SK-N-SH (cell line): Measurements from ENCODE around the gene TSC2. TPM values are rescaled to one million over a fixed set of nuclear protein-coding genes. Genes with fewer than 3 reads are reported as not detected.
A peak's percentile ranks its signal among the peaks of the same experiment; 100 is the strongest.

Experiments
- CTCF ChIA-PET: fragments of 300-600, 350-600 bp; formaldehyde crosslinking; extraction: SDS; loops from one replicate; lab custom pipeline; 2021; lab: Yijun Ruan, JAX
- POLR2A ChIA-PET: fragments of 350-600 bp; sonication (Branson Sonifier 250); formaldehyde crosslinking; extraction: SDS; loops from one replicate; lab custom pipeline; 2020; ENCODE audit warnings: antibody characterized with exemption, inconsistent platforms; lab: Yijun Ruan, JAX
- DNase-seq: peaks from one replicate; pipeline ENCODE4 v3.0.0; 2012
- H2AFZ ChIP-seq: fragments of 200-600 bp; sonication (generic); 2 replicates; pipeline ENCODE4 v1.8.1; 2016; ENCODE audit warnings: antibody characterized with exemption, mild to moderate bottlenecking, low read depth
- H3F3A ChIP-seq: fragments of 200-600 bp; sonication (generic); replicated peaks from 2 replicates; pipeline ENCODE3; 2016; ENCODE audit warnings: antibody characterized with exemption, mild to moderate bottlenecking; ENCODE audit not compliant: insufficient read depth
- H3K27ac ChIP-seq, 2 experiments: fragments of 200-500 bp in 1 of 2; fragments of 200-600 bp in 1 of 2; sonication (Bioruptor generic) in 1 of 2; sonication (generic), shearing (Covaris generic) in 1 of 2; 2 replicates each; pipeline versions ENCODE4 v1.5.1 to v1.6.1; 2014 to 2016; ENCODE audit warnings: low read depth in 2 of 2, inconsistent platforms in 1 of 2, low read length in 1 of 2, mild to moderate bottlenecking in 1 of 2, mixed read lengths in 1 of 2
- H3K27me3 ChIP-seq: fragments of 200-600 bp; sonication (generic), shearing (Covaris generic); 2 replicates; pipeline ENCODE4 v1.6.1; 2016; ENCODE audit warnings: mixed run types; ENCODE audit not compliant: insufficient read depth
- H3K36me3 ChIP-seq, 2 experiments: fragments of 200-500 bp in 1 of 2; fragments of 200-600 bp in 1 of 2; sonication (Bioruptor generic) in 1 of 2; sonication (generic) in 1 of 2; replicated peaks in 1 of 2; 2 replicates each; pipeline versions ENCODE3 to v1.5.1; 2014 to 2016; ENCODE audit warnings: low read length in 1 of 2, mild to moderate bottlenecking in 1 of 2; ENCODE audit not compliant: insufficient read depth in 2 of 2, control insufficient read depth in 1 of 2
- H3K4me1 ChIP-seq, 2 experiments: fragments of 200-500 bp in 1 of 2; fragments of 200-600 bp in 1 of 2; sonication (Bioruptor generic) in 1 of 2; sonication (generic), shearing (Covaris generic) in 1 of 2; 2 replicates each; pipeline versions ENCODE4 v1.5.1 to v1.6.1; 2014 to 2016; ENCODE audit warnings: low read depth in 1 of 2, low read length in 1 of 2, mixed run types in 1 of 2; ENCODE audit not compliant: insufficient read depth in 2 of 2, control insufficient read depth in 1 of 2
- H3K4me2 ChIP-seq: fragments of 200-600 bp; sonication (generic), shearing (Covaris generic); 2 replicates; pipeline ENCODE4 v1.6.1; 2017; ENCODE audit warnings: mixed run types
- H3K4me3 ChIP-seq, 2 experiments: fragments of 200-500 bp in 1 of 2; fragments of 200-600 bp in 1 of 2; sonication (Bioruptor generic) in 1 of 2; sonication (generic), shearing (Covaris generic) in 1 of 2; 2 replicates each; pipeline versions ENCODE4 v1.5.1 to v1.8.1; 2014 to 2016; ENCODE audit warnings: low read depth in 2 of 2, inconsistent platforms in 1 of 2, low read length in 1 of 2, mild to moderate bottlenecking in 1 of 2, mixed read lengths in 1 of 2, moderate library complexity in 1 of 2
- H3K79me2 ChIP-seq: fragments of 200-600 bp; sonication (generic); 2 replicates; pipeline ENCODE4 v1.8.1; 2017; ENCODE audit warnings: mild to moderate bottlenecking; ENCODE audit not compliant: insufficient read depth
- H3K9ac ChIP-seq: fragments of 200-600 bp; sonication (generic); 2 replicates; pipeline ENCODE4 v1.6.1; 2017; ENCODE audit warnings: mixed run types
- H3K9me2 ChIP-seq: fragments of 200-600 bp; sonication (generic); 2 replicates; pipeline ENCODE4 v1.6.1; 2017; ENCODE audit warnings: mixed run types
- H3K9me3 ChIP-seq: fragments of 200-600 bp; sonication (generic); 2 replicates; pipeline ENCODE4 v1.6.1; 2017; ENCODE audit warnings: mixed run types, mild to moderate bottlenecking, moderate library complexity
- H4K20me1 ChIP-seq: fragments of 200-600 bp; sonication (generic); 2 replicates; pipeline ENCODE4 v1.6.1; 2017; ENCODE audit warnings: mild to moderate bottlenecking, mixed run types; ENCODE audit not compliant: insufficient read depth
- ELF1 ChIP-seq: IDR thresholded peaks from 2 replicates; pipeline ENCODE4 v1.4.0; 2012
- EP300 ChIP-seq, 2 experiments: IDR thresholded peaks; 2 replicates each; pipeline versions ENCODE4 v1.4.0 to v1.6.1; 2012; ENCODE audit warnings: borderline replicate concordance in 1 of 2, low read depth in 1 of 2, low read length in 1 of 2
- FOSL2 ChIP-seq: IDR thresholded peaks from 2 replicates; pipeline ENCODE4 v1.4.0; 2012; ENCODE audit warnings: low read depth, mild to moderate bottlenecking, moderate library complexity, borderline replicate concordance
- FOXJ3 ChIP-seq: sonication (generic); formaldehyde crosslinking; IDR thresholded peaks from 2 replicates; pipeline ENCODE4 v1.5.1; 2020; ENCODE audit warnings: mild to moderate bottlenecking, missing genetic modification reagents
- FOXM1 ChIP-seq: IDR thresholded peaks from 2 replicates; pipeline ENCODE4 v1.4.0; 2012; ENCODE audit warnings: low read depth, mild to moderate bottlenecking
- GABPA ChIP-seq: IDR thresholded peaks from 2 replicates; pipeline ENCODE4 v1.4.0; 2012; ENCODE audit warnings: low read depth, mild to moderate bottlenecking
- GATA2 ChIP-seq: sonication (generic); formaldehyde crosslinking; IDR thresholded peaks from 2 replicates; pipeline ENCODE4 v1.5.0; 2020; ENCODE audit warnings: mild to moderate bottlenecking, missing genetic modification reagents
- MEF2A ChIP-seq: IDR thresholded peaks from 2 replicates; pipeline ENCODE4 v1.4.0; 2012; ENCODE audit warnings: low read depth, borderline replicate concordance
- NFIC ChIP-seq: IDR thresholded peaks from 2 replicates; pipeline ENCODE4 v1.4.0; 2012; ENCODE audit warnings: borderline replicate concordance
- POLR2AphosphoS5 ChIP-seq: IDR thresholded peaks from 2 replicates; pipeline ENCODE4 v1.6.1; 2012; ENCODE audit warnings: low read depth, low read length
- RCOR1 ChIP-seq: fragments of 150-350 bp; IDR thresholded peaks from 2 replicates; pipeline ENCODE4 v1.6.1; 2017; ENCODE audit warnings: antibody characterized with exemption, low read length
- RFX5 ChIP-seq: IDR thresholded peaks from 2 replicates; pipeline ENCODE4 v1.6.1; 2012; ENCODE audit warnings: mild to moderate bottlenecking, improper control_type of control experiment, low read length
- TCF12 ChIP-seq: IDR thresholded peaks from 2 replicates; pipeline ENCODE4 v1.4.0; 2012
- TEAD4 ChIP-seq: IDR thresholded peaks from 2 replicates; pipeline ENCODE4 v1.4.0; 2012; ENCODE audit warnings: mild to moderate bottlenecking, borderline replicate concordance; ENCODE audit not compliant: insufficient read depth
- WGBS: methylation state at CpG from one replicate; pipeline ENCODE4 v1.1.6; 2017; ENCODE audit warnings: low lambda C conversion rate; 5-methylcytosine and 5-hydroxymethylcytosine counted together
- polyA plus RNA-seq, 3 experiments: library from polyadenylated mRNA; depleted of rRNA; stranded (reverse); fragments of >200 nt; gene quantifications; 2 replicates each; pipeline ENCODE4 v1.2.3, GENCODE V29; 2012
- TF ChIP-seq, protein P1 (sequence below): fragments of 150-350 bp; IDR thresholded peaks from 2 replicates; pipeline ENCODE4 v1.6.1; 2017; ENCODE audit warnings: antibody characterized with exemption, low read length, low read depth, borderline replicate concordance
- TF ChIP-seq, protein P2 (sequence below): IDR thresholded peaks from 2 replicates; pipeline ENCODE4 v1.4.0; 2012; ENCODE audit warnings: low read depth, borderline replicate concordance
- TF ChIP-seq, protein P3 (sequence below): IDR thresholded peaks from 2 replicates; pipeline ENCODE4 v1.4.0; 2012; ENCODE audit warnings: low read depth, borderline replicate concordance
- TF ChIP-seq, protein P4 (sequence below): IDR thresholded peaks from 2 replicates; pipeline ENCODE4 v1.4.0; 2012; ENCODE audit warnings: low read depth
- TF ChIP-seq, protein P5 (sequence below): fragments of 200-600 bp; sonication (generic); IDR thresholded peaks from 2 replicates; pipeline ENCODE4 v1.6.1; 2017; ENCODE audit warnings: antibody characterized with exemption, mild to moderate bottlenecking, moderate library complexity

TSC2 gene
- polyA plus RNA-seq, 1 of the 3 experiments (the other 2 are of a cell fraction) = 96.1 TPM

DNA sequence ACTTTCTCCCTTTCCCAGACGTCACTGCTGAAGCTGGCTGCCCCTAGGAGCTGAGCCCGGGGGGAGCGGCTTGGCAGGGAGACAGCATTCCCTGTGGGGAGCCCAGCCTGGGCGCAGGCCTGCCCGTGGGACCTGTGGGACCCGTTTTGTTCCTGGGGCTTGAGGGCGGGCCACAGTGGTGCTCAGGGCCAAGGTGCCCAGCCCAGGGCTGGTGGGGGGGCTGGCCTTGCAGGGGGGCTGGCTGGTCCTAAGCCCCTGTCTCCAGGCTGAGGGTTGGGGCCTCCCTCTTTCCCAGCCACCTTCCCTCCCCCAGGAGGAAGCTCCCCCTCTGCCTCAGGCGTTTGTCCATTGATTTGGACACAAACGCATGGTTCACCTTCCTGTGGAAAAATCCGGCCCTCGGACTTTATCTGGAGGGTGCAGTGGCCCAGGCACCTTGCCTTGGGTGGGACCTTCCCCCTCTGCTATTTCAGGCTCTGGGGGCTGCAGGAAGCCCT is 16.7 kb upstream of the TSC2 start:
- POLR2A ChIA-PET = interaction anchor here (0.7 kb wide), 1 partner anchor 57 kb away, joined by 5 read pairs; no protein-coding TSS in a partner anchor
- no peak for DNase-seq

DNA sequence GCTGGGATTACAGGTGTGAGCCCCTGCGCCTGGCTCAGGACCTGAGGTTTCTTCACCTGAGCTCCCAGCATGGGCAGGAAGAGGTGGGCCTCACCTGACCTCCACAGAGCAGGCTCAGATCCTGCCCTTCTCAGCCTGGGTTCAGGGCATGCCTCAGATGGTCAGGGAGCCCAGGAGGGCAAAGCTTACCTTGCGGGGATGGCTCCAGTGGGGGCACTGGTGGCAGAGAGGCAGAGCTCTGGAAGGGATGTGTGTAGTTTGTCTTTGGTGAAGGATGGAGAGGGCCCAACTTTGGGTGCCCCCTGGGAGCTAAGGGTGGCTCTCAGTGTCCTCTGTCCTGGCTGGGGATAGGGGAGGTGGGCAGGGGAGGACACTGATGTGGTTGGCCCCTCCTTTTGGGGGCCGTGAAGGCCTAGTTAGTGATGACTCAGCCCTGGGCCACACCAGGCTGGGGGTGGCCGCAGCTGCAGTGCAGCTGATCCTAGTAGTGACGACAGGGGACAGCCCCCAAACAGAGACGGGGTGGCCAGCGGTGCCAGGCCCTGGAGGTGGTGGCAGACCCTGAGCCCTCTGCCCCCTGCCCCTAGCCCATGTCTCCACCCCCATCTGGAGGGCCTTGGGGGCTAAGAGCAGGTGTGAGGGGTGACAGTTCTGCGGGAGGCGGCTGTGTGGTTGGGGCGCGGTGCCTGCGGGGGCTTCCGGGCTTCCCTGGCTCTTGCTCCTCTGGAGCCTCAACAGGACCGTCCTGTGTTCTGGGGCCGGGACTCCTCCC is 15.3 kb upstream of the TSC2 start:
- Histone ChIP-seq H3K4me2 (peak overlapping the region; percentile 94), H3K27ac (peak overlapping the region in 1 of 2 experiments; percentile 93; a peak in 3 of 4 replicates), H2AFZ (no peak overlapping the region; the same call in 1 of the 2 replicates), H3K79me2 (peaks cover 29% of the 10 kb centered on the region; the same call in 1 of the 2 replicates), H3K4me3 (no peak overlapping the region), H4K20me1 (peaks cover 8% of the 10 kb centered on the region; the same call in 1 of the 2 replicates), H3K9ac (peak overlapping the region; percentile 83), H3F3A (peaks cover 3% of the 10 kb centered on the region), H3K4me1 (peaks cover 40 to 47% of the 10 kb centered on the region in 2 experiments; a peak in 3 of 4 replicates), H3K27me3 (no peaks in the 10 kb centered on the region), H3K36me3 (peaks cover 0 to 13% of the 10 kb centered on the region in 2 experiments), H3K9me3 (no peaks in the 10 kb centered on the region), H3K9me2 (no peaks in the 10 kb centered on the region)
- DNase-seq = no peak
- TF ChIP-seq, protein P1, sequence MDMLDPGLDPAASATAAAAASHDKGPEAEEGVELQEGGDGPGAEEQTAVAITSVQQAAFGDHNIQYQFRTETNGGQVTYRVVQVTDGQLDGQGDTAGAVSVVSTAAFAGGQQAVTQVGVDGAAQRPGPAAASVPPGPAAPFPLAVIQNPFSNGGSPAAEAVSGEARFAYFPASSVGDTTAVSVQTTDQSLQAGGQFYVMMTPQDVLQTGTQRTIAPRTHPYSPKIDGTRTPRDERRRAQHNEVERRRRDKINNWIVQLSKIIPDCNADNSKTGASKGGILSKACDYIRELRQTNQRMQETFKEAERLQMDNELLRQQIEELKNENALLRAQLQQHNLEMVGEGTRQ = no peak
- no peak for TF ChIP-seq POLR2AphosphoS5
- TF ChIP-seq, protein P2, sequence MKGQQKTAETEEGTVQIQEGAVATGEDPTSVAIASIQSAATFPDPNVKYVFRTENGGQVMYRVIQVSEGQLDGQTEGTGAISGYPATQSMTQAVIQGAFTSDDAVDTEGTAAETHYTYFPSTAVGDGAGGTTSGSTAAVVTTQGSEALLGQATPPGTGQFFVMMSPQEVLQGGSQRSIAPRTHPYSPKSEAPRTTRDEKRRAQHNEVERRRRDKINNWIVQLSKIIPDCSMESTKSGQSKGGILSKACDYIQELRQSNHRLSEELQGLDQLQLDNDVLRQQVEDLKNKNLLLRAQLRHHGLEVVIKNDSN = no peak
- no peak for TF ChIP-seq EP300 (IDR thresholded peaks at IDR 0.05; ENCODE audit: borderline replicate concordance in 1 of 2, low read depth in 1 of 2, low read length in 1 of 2)
- no peak for TF ChIP-seq TCF12
- no peak for TF ChIP-seq GABPA
- TF ChIP-seq, protein P3, sequence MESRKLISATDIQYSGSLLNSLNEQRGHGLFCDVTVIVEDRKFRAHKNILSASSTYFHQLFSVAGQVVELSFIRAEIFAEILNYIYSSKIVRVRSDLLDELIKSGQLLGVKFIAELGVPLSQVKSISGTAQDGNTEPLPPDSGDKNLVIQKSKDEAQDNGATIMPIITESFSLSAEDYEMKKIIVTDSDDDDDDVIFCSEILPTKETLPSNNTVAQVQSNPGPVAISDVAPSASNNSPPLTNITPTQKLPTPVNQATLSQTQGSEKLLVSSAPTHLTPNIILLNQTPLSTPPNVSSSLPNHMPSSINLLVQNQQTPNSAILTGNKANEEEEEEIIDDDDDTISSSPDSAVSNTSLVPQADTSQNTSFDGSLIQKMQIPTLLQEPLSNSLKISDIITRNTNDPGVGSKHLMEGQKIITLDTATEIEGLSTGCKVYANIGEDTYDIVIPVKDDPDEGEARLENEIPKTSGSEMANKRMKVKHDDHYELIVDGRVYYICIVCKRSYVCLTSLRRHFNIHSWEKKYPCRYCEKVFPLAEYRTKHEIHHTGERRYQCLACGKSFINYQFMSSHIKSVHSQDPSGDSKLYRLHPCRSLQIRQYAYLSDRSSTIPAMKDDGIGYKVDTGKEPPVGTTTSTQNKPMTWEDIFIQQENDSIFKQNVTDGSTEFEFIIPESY = no peak
- TF ChIP-seq, protein P4, sequence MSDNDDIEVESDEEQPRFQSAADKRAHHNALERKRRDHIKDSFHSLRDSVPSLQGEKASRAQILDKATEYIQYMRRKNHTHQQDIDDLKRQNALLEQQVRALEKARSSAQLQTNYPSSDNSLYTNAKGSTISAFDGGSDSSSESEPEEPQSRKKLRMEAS = no peak
- TF ChIP-seq NFIC = no peak
- no peak for TF ChIP-seq FOSL2
- TF ChIP-seq, protein P5, sequence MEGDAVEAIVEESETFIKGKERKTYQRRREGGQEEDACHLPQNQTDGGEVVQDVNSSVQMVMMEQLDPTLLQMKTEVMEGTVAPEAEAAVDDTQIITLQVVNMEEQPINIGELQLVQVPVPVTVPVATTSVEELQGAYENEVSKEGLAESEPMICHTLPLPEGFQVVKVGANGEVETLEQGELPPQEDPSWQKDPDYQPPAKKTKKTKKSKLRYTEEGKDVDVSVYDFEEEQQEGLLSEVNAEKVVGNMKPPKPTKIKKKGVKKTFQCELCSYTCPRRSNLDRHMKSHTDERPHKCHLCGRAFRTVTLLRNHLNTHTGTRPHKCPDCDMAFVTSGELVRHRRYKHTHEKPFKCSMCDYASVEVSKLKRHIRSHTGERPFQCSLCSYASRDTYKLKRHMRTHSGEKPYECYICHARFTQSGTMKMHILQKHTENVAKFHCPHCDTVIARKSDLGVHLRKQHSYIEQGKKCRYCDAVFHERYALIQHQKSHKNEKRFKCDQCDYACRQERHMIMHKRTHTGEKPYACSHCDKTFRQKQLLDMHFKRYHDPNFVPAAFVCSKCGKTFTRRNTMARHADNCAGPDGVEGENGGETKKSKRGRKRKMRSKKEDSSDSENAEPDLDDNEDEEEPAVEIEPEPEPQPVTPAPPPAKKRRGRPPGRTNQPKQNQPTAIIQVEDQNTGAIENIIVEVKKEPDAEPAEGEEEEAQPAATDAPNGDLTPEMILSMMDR = no peak
- TF ChIP-seq GATA2 (CRISPR knock-in tag) = no peak
- no peak for TF ChIP-seq MEF2A
- no peak for TF ChIP-seq FOXJ3 (CRISPR knock-in tag)
- no peak for TF ChIP-seq TEAD4
- TF ChIP-seq RFX5 = no peak
- TF ChIP-seq ELF1 = no peak
- no peak for TF ChIP-seq RCOR1
- ChIA-PET CTCF (interaction anchor here (0.6 to 2.5 kb wide), 5 partner anchors 9 to 971 kb away, joined by 3 to 12 read pairs (median 4); partner anchors contain the start of genes NTHL1 and TSC2), POLR2A (interaction anchor here (1.5 kb wide), 1 partner anchor 15 kb away, joined by 3 read pairs; the partner anchor contains the start of genes NTHL1 and TSC2)
- 89% methylated on average over 8 of the region's 15 CpGs for WGBS

More for the DNA sequence above, 16.7 kb upstream of the TSC2 start:
- Histone ChIP-seq H3K4me1 (peaks cover 36 to 43% of the 10 kb centered on the region in 2 experiments; a peak in 3 of 4 replicates), H3K36me3 (peaks cover 0 to 6% of the 10 kb centered on the region in 2 experiments), H3K4me3 (no peak overlapping the region), H2AFZ (no peak overlapping the region), H4K20me1 (peaks cover 8% of the 10 kb centered on the region; the same call in 1 of the 2 replicates), H3K79me2 (peaks cover 31% of the 10 kb centered on the region; the same call in 1 of the 2 replicates), H3K27ac (no peak overlapping the region), H3K9me2 (no peaks in the 10 kb centered on the region), H3F3A (peaks cover 3% of the 10 kb centered on the region), H3K27me3 (no peaks in the 10 kb centered on the region), H3K9ac (no peak overlapping the region), H3K9me3 (no peaks in the 10 kb centered on the region), H3K4me2 (no peak overlapping the region)
- no peak for TF ChIP-seq FOXM1
- 74% methylated on average over 6 of the region's 11 CpGs for WGBS
- CTCF ChIA-PET = interaction anchor here (0.6 to 1.8 kb wide), 2 partner anchors 16 to 120 kb away, joined by 3 to 6 read pairs; partner anchors contain the start of genes NTHL1 and TSC2
